ENCODE measurements around the gene MUC4. TPM values are rescaled to one million over a fixed set of nuclear protein-coding genes. Genes with fewer than 3 reads are reported as not detected.
"Not testable (repeated sequence)": the region's sequence is repeated elsewhere in the genome, so short reads cannot be mapped to it uniquely, and the experiment has no call there.

MUC4 gene
- total RNA-seq, 1 experiment from 2014 or later, result 63.7 TPM

DNA sequence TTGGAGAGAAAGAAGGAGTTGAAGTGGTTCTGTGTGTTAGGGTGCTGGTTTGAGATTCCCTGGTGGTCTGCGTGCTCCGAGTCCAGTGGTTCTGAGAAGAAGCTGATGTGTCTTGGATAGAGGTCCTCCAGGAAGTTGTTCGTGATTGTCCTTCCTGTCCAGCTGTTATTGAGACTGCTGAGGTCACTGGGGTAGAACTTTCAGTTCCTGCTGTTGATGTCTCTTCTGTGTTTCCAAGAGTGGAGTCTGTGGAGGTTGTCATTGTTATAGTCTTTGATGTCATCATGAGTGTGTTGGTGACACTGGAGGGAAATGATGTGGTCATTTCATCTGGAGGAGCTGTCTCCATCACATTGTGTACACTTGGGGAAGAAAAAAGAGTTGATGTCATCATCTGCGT is 20.8 kb downstream of the MUC4 start:
- Histone ChIP-seq H3F3A (ENCODE audit: insufficient read depth, low read depth) (peaks cover 13% of the 10 kb centered on the region; the same call in 1 of the 2 replicates), H3K4me2 (no peak overlapping the region), H2AFZ (no peak overlapping the region), H3K79me2 (ENCODE audit: low read depth) (0 out of 2 replicates have a peak, but pooled peaks cover 5% of the 10 kb centered on the region), H3K27me3 (ENCODE audit: insufficient read depth, low read depth) (no peaks in the 10 kb centered on the region), H3K9me3 (ENCODE audit: insufficient read depth, low read depth) (peaks cover 9% of the 10 kb centered on the region; the same call in 1 of the 2 replicates), H3K27ac (no peak overlapping the region), H3K4me1 (replicated peaks; ENCODE audit: insufficient read depth) (no peaks in the 10 kb centered on the region), H4K20me1 (ENCODE audit: insufficient read depth) (no peaks in the 10 kb centered on the region), H3K36me3 (ENCODE audit: low read depth) (no peaks in the 10 kb centered on the region; the same call in 1 of the 2 replicates), H3K9me2 (ENCODE audit: insufficient read depth) (no peaks in the 10 kb centered on the region), H3K4me3 (no peak overlapping the region)
- no peak for TF ChIP-seq EZH2 (IDR thresholded peaks at IDR 0.05; ENCODE audit: low read depth)
- TF ChIP-seq, protein P1, sequence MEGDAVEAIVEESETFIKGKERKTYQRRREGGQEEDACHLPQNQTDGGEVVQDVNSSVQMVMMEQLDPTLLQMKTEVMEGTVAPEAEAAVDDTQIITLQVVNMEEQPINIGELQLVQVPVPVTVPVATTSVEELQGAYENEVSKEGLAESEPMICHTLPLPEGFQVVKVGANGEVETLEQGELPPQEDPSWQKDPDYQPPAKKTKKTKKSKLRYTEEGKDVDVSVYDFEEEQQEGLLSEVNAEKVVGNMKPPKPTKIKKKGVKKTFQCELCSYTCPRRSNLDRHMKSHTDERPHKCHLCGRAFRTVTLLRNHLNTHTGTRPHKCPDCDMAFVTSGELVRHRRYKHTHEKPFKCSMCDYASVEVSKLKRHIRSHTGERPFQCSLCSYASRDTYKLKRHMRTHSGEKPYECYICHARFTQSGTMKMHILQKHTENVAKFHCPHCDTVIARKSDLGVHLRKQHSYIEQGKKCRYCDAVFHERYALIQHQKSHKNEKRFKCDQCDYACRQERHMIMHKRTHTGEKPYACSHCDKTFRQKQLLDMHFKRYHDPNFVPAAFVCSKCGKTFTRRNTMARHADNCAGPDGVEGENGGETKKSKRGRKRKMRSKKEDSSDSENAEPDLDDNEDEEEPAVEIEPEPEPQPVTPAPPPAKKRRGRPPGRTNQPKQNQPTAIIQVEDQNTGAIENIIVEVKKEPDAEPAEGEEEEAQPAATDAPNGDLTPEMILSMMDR (conservative IDR thresholded peaks at IDR 0.05), result no peak
- POLR2A ChIA-PET (ENCODE audit: unreplicated experiment), result no interaction called here
- CTCF ChIA-PET, result no interaction called here
- no TSS peak for BruUV-seq (replicated peaks)
- intact Hi-C loops (cut with micrococcal nuclease; ENCODE audit: unreplicated experiment), result no loop called here
- no peak for DNase-seq

DNA sequence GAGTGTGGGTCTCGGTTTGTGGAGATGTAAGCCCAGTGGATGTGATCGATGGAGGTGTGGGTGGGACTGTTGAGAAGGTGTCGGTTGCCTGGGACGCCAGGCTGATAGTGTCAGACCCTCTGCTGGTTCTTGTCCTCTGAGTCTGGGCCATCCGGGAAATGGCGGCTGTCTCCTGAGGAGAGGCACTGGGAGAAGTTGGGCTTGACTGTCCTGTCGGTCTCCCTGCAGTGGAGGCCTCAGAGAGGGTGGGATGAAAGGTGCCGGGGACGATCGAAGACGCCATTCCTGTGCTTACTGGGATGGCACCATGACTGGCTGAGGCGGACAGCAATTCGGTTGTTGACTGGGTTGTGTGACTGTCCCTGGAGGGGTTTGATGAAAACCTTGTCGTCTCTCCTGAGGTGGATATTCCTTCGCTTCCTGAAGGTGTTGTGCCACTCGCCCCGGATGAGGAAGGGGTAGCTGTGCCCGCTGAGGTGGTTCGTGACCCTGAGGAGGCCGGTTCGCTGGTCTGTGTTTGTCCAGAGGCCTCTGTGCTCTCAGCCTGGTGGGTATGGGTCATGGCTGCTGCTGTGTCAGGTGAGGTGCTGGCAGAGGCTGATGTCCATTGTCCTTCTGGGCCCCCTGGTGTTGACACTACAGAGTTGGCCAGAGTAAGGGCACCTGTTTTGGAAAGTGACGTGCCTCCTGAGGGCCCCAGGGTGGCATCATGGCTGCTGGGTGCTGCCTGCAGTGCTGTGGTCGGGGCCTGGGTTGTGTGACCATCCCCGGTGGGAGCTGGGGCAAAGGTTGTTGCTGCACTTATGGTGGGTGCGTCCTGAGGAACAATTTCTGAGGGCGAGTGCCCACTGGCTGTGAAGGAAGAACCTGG is 22.8 kb downstream of the MUC4 start:
- Histone ChIP-seq H3K27me3 (ENCODE audit: insufficient read depth, low read depth) (no peaks in the 10 kb centered on the region), H3F3A (ENCODE audit: insufficient read depth, low read depth) (0 out of 2 replicates have a peak, but pooled peaks cover 8% of the 10 kb centered on the region), H3K9me2 (ENCODE audit: insufficient read depth) (no peaks in the 10 kb centered on the region), H3K4me3 (no peak overlapping the region), H3K4me2 (no peak overlapping the region), H3K4me1 (replicated peaks; ENCODE audit: insufficient read depth) (no peaks in the 10 kb centered on the region), H3K27ac (no peak overlapping the region), H3K79me2 (ENCODE audit: low read depth) (no peaks in the 10 kb centered on the region), H4K20me1 (ENCODE audit: insufficient read depth) (no peaks in the 10 kb centered on the region), H3K9me3 (ENCODE audit: insufficient read depth, low read depth) (peaks cover 9% of the 10 kb centered on the region; the same call in 1 of the 2 replicates), H3K36me3 (ENCODE audit: low read depth) (no peaks in the 10 kb centered on the region; the same call in 1 of the 2 replicates), H2AFZ (no peak overlapping the region)
- no peak for DNase-seq
- TF ChIP-seq, protein P1 (conservative IDR thresholded peaks at IDR 0.05), result peak; percentile 37; the same call in 1 of the 2 replicates
- no peak for TF ChIP-seq EZH2 (IDR thresholded peaks at IDR 0.05; ENCODE audit: low read depth)
- POLR2A ChIA-PET (ENCODE audit: unreplicated experiment), result no interaction called here
- CTCF ChIA-PET, result no interaction called here
- intact Hi-C loops (cut with micrococcal nuclease; ENCODE audit: unreplicated experiment), result no loop called here
- no TSS peak for BruUV-seq (replicated peaks)

DNA sequence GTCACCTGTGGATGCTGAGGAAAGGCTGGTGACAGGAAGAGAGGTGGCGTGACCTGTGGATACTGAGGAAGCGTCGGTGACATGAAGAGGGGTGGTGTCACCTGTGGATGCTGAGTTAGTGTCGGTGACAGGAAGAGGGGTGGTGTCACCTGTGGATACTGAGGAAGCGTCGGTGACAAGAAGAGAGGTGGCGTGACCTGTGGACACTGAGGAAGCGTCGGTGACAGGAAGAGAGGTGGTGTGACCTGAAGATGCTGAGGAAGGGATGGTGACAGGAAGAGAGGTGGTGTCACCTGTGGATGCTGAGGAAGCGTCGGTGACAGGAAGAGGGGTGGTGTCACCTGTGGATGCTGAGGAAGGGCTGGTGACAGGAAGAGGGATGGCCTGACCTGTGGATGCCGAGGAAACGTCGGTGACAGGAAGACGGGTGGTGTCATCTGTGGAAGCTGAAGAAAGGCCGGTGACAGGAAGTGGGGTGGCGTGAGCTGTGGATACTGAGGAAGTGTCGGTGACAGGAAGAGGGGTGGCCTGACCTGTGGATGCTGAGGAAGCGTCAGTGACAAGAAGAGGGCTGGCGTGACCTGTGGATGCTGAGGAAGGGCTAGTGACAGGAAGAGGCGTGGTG is 25.8 kb downstream of the MUC4 start:
- BruUV-seq (replicated peaks); H3K27me3 ChIP-seq (ENCODE audit: insufficient read depth, low read depth); H3K4me3 ChIP-seq; H3K9me2 ChIP-seq (ENCODE audit: insufficient read depth); H3K9me3 ChIP-seq (ENCODE audit: insufficient read depth, low read depth); POLR2A ChIA-PET (ENCODE audit: unreplicated experiment); H3K4me2 ChIP-seq; H3K27ac ChIP-seq; H3K79me2 ChIP-seq (ENCODE audit: low read depth); H2AFZ ChIP-seq; H3K4me1 ChIP-seq (replicated peaks; ENCODE audit: insufficient read depth); H3F3A ChIP-seq (ENCODE audit: insufficient read depth, low read depth); intact Hi-C loops (cut with micrococcal nuclease; ENCODE audit: unreplicated experiment); CTCF ChIA-PET; H4K20me1 ChIP-seq (ENCODE audit: insufficient read depth); H3K36me3 ChIP-seq (ENCODE audit: low read depth): not testable (repeated sequence)
- DNase-seq, result peak in 1 of 2 experiments; percentile 29

DNA sequence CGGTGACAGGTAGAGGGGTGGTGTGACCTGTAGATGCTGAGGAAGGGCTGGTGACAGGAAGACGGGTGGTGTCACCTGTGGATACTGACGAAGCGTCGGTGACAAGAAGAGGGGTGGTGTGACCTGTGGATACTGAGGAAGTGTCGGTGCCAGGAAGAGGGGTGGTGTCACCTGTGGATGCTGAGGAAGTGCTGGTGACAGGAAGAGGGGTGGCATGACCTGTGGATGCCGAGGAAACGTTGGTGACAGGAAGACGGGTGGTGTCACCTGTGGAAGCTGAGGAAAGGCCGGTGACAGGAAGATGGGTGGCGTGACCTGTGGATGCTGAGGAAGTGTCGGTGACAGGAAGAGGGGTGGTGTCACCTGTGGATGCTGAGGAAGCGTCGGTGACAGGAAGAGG is 27.7 kb downstream of the MUC4 start:
- H3K9me3 ChIP-seq (ENCODE audit: insufficient read depth, low read depth); BruUV-seq (replicated peaks); POLR2A ChIA-PET (ENCODE audit: unreplicated experiment); H3K9me2 ChIP-seq (ENCODE audit: insufficient read depth); H3K4me1 ChIP-seq (replicated peaks; ENCODE audit: insufficient read depth); H3K4me3 ChIP-seq; DNase-seq; H3K36me3 ChIP-seq (ENCODE audit: low read depth); H3K4me2 ChIP-seq; H3K27me3 ChIP-seq (ENCODE audit: insufficient read depth, low read depth); intact Hi-C loops (cut with micrococcal nuclease; ENCODE audit: unreplicated experiment); CTCF ChIA-PET; H2AFZ ChIP-seq; H3F3A ChIP-seq (ENCODE audit: insufficient read depth, low read depth); H3K27ac ChIP-seq; H3K79me2 ChIP-seq (ENCODE audit: low read depth); H4K20me1 ChIP-seq (ENCODE audit: insufficient read depth): not testable (repeated sequence)

DNA sequence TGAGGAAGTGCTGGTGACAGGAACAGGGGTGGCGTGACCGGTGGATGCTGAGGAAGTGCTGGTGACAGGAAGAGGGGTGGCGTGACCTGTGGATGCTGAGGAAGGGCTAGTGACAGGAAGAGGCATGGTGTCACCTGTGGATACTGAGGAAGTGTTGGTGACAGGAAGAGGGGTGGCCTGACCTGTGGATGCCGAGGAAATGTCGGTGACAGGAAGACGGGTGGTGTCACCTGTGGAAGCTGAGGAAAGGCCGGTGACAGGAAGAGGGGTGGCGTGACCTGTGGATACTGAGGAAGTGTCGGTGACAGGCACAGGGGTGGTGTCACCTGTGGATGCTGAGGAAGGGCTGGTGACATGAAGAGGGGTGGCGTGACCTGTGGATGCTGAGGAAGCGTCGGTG is 30.5 kb downstream of the MUC4 start:
- H3K4me2 ChIP-seq; H3F3A ChIP-seq (ENCODE audit: insufficient read depth, low read depth); H3K9me3 ChIP-seq (ENCODE audit: insufficient read depth, low read depth); H3K36me3 ChIP-seq (ENCODE audit: low read depth); POLR2A ChIA-PET (ENCODE audit: unreplicated experiment); CTCF ChIA-PET; H3K4me1 ChIP-seq (replicated peaks; ENCODE audit: insufficient read depth); H3K9me2 ChIP-seq (ENCODE audit: insufficient read depth); BruUV-seq (replicated peaks); DNase-seq; H3K79me2 ChIP-seq (ENCODE audit: low read depth); H3K27ac ChIP-seq; intact Hi-C loops (cut with micrococcal nuclease; ENCODE audit: unreplicated experiment); H2AFZ ChIP-seq; H3K27me3 ChIP-seq (ENCODE audit: insufficient read depth, low read depth); H4K20me1 ChIP-seq (ENCODE audit: insufficient read depth); H3K4me3 ChIP-seq: not testable (repeated sequence)

Measured in PC-9 (cell line).